Stimulated activated CD8-positive, alpha-beta memory T cell treated with anti-CD3 and anti-CD28 coated beads, Interleukin-4, amount 100 ng/mL, for 48 hours (primary cell): ENCODE results near the gene LOC128125822.
A peak's percentile ranks its signal among the peaks of the same experiment; 100 is the strongest.
"Not testable (repeated sequence)": the region's sequence is repeated elsewhere in the genome, so short reads cannot be mapped to it uniquely, and the experiment has no call there.

Source experiments
- DNase-seq: peaks from one replicate; pipeline ENCODE4 v3.0.0-alpha.2; 2020

Gene LOC128125822

DNA sequence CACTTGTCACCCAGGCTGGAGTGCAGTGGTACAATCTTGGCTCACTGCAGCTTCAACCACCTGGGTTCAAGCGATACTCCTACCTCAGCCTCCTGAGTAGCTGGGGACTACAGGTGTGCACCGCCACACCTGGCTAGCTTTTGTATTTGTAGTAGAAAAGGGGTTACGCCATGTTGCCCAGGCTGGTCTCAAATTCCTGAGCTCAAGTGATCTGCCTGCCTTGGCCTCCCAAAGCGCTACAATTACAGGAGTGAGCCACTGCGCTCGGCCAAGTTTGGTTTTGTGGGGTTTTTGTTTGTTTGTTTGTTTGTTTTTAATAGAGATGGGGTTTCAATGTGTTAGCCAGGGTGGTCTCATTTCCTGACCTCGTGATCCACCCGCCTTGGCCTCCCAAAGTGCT is 12.3 kb downstream of the LOC128125822 start:
- DNase-seq, result no peak

DNA sequence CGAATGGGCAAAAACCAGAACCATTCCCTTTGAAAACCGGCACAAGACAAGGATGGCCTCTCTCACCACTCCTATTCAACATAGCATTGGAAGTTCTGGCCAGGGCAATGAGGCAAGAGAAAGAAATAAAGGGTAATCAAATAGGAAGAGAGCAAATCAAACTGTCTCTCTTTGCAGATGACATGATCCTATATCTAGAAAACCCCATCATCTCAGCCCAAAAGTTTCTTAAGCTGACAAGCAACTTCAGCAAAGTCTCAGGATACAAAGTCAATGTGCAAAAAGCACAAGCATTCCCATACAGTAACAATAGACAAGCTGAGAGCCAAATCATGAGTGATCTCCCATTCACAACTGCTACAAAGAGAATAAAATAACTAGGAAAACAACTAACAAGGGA is 13.4 kb downstream of the LOC128125822 start:
- DNase-seq, result not testable (repeated sequence)

- DNase-seq, result no peak
Measured at GRCh38 chr6:63589952-63590411, 17.7 kb downstream of the LOC128125822 start.

- no peak for DNase-seq
Measured at GRCh38 chr6:63592886-63593285, 20.6 kb downstream of the LOC128125822 start.

DNA sequence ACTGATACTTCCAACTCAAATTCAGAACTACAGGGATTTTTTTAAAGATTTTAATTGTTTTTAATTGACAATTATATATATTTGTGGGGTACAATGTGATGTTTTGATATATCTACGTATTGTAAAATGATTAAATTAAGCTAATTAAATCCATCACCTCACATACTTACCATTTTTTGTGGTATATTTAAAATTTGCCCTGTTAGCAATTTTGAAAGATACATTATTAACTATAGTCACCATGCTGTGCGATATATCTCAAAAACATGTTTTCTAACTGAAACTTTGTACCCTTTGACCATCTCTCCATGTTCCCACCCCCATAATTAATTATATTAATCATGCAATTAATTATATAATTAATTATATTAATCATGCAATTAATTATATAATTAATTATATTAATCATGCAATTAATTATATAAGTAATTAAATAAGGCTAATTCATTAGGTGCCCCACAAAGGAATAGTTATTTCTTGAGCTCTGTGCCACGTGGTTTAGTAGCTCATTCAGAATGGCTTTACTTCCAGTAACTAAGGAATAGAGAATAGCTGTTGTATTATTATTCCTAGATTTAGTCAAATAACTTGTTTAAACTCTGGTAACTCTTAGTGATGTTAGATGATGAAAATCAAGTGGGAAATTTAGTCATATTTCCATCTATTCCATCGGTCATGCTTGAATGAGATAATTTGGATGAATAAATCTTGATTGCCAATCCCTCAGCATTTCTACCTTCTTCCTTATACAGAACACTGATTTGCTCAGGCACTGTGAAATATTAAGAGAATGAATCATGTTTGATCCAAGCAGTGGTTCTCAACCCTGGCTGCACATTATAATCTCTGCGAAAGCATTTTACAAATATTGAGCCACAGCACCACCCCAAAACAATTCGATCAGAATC is 25.1 kb downstream of the LOC128125822 start:
- no peak for DNase-seq

GRCh38 chr6:63598049-63599036 is 26.1 kb downstream of the LOC128125822 start:
- peak; percentile 75 for DNase-seq

GRCh38 chr6:63599243-63599642 is 27.0 kb downstream of the LOC128125822 start:
- DNase-seq, result no peak

DNA sequence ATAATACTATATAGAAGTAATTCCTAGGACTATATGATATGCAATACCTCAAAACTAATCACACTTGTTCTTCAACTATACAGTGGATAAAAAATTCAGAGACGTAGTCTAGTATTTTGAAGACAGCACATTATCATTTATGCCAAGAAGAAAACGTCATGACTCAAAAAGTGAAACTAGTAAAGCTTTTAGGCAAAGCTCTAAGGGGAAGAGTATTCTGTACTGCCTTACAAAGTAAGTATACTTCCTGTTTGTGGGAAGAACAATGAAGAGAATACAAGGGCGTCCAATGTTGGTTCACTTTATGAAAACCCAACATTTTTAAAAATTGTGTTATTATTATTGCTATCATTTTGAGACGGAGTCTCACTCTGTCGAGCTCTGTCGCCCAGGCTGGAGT is 27.9 kb downstream of the LOC128125822 start:
- DNase-seq, result no peak

GRCh38 chr6:63609231-63609630 is 37.0 kb downstream of the LOC128125822 start:
- DNase-seq, result no peak

DNA sequence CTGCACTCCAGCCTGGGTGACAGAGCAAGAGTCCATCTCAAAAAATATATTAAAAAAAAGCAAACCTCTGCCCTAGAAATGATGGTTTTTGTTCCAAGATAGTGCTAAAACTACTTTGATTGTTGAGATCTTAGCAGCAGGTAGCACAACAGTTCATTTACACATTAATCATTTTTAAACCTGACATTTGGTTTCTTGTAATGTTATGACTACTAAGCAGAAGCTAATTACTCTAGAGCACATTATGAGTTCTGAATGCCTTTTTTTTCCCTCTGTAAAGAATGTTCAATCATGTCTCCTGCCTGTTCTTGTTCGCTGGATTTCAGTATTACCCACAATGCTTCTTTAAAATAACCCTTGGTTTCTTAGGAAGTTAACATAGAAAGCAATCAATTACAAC is 38.7 kb downstream of the LOC128125822 start:
- no peak for DNase-seq

- no peak for DNase-seq
Measured at GRCh38 chr6:63611560-63611959, 39.3 kb downstream of the LOC128125822 start.

GRCh38 chr6:63615590-63615989 is 43.3 kb downstream of the LOC128125822 start:
- DNase-seq, result no peak
